Measurements from ENCODE around the gene SMOC2. TPM values are rescaled to one million over a fixed set of nuclear protein-coding genes. Genes with fewer than 3 reads are reported as not detected.

Gene SMOC2
- total and polyA plus RNA-seq, 2 of the 4 experiments (the other 2 are of a cell fraction), result not detected

DNA sequence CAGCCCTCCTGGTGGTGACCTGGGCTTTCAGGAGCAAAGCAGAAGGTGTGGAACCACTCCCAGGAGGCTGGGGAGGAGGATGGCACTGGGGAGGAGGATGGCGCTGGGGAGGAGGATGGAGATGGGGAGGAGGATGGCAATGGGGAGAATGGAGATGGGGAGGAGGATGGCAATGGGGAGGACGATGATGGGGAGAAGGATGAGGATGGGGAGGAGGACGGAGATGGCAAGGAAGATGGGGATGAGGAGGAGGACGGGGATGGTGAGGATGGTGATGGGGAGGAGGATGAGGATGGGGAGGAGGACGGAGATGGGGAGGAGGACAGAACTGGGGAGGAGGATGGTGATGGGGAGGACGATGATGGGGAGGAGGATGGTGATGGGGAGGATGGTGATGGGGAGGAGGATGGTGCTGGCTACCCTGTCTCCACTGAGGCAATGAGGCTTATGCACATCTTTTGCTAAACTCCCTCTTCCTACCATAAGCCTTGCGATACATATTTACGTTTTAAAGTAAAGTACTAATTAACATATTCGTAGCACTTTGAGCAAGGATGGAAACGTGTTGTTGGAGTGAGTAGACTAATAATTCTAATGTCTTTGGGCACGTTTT, 7.4 kb downstream of the SMOC2 start:
- in situ Hi-C loops (cut with MboI; ENCODE audit: low sequenced_read_pairs), result no loop called here
- BruUV-seq (replicated peaks), result no TSS peak
- 62 to 100% methylated on average over 2 to 4 of the region's 11 CpGs for WGBS, 2 experiments (ENCODE audit: extremely low coverage in 2 of 2, insufficient read length in 1 of 2)

More for the DNA sequence above, 7.4 kb downstream of the SMOC2 start:
- Histone ChIP-seq H3K4ac (ENCODE audit: low read depth, low read length) (no peak overlapping the region), H4K8ac (ENCODE audit: low read depth in 2 of 2, low read length in 2 of 2) (no peak overlapping the region), H3K4me3 (ENCODE audit: insufficient read depth, low read depth, low read length) (no peak overlapping the region), H4K5ac (ENCODE audit: low read depth, low read length) (no peak overlapping the region), H3K56ac (ENCODE audit: extremely low read depth, insufficient read depth, low read length) (no peak overlapping the region), H3K9me1 (ENCODE audit: insufficient read depth, low read length) (no peaks in the 10 kb centered on the region), H2BK15ac (ENCODE audit: low read depth, low read length) (no peak overlapping the region), H3K23ac (ENCODE audit: low read depth, low read length) (no peak overlapping the region), H2AK9ac (replicated peaks; ENCODE audit: low read depth, low read length, poor library complexity) (no peak overlapping the region), H3K36me3 (ENCODE audit: control insufficient read depth, insufficient read depth, low read length) (no peaks in the 10 kb centered on the region), H3K9ac (ENCODE audit: low read depth, low read length) (no peak overlapping the region), H3K79me1 (ENCODE audit: low read depth in 1 of 2, low read length in 2 of 2) (no peaks in the 10 kb centered on the region), H4K91ac (ENCODE audit: insufficient read depth, low read depth, low read length) (no peak overlapping the region), H3K18ac (ENCODE audit: low read depth, low read length) (no peak overlapping the region), H3K14ac (replicated peaks; ENCODE audit: low read depth, low read length) (no peak overlapping the region), H3K4me1 (ENCODE audit: control insufficient read depth, insufficient read depth, low read length) (no peaks in the 10 kb centered on the region), H3K4me2 (ENCODE audit: low read depth, low read length) (no peak overlapping the region), H4K20me1 (ENCODE audit: insufficient read depth, low read length) (no peaks in the 10 kb centered on the region), H3K9me3 (ENCODE audit: control insufficient read depth, insufficient read depth, low read length) (peaks cover 27% of the 10 kb centered on the region), H2AFZ (replicated peaks; ENCODE audit: low read length, poor library complexity) (no peak overlapping the region), H2BK5ac (ENCODE audit: low read depth, low read length, poor library complexity, severe bottlenecking) (no peak overlapping the region), H2BK20ac (ENCODE audit: low read depth, low read length) (no peak overlapping the region), H3K27me3 (ENCODE audit: control insufficient read depth, insufficient read depth, low read length) (no peaks in the 10 kb centered on the region), H2AK5ac (ENCODE audit: low read depth, low read length) (no peak overlapping the region), H3K27ac (ENCODE audit: insufficient read depth, low read length) (no peak overlapping the region), H2BK120ac (ENCODE audit: low read depth, low read length) (no peak overlapping the region)
- intact Hi-C loops (cut with micrococcal nuclease) (no loop called here), dilution Hi-C loops (cut with HindIII; ENCODE audit: low sequenced_read_pairs, unreplicated experiment) (no loop called here)
- POLR2A ChIA-PET (ENCODE audit: unreplicated experiment), result no interaction called here
- no peak for TF ChIP-seq RAD21 (IDR thresholded peaks at IDR 0.05; ENCODE audit: low read length)
- no peak for TF ChIP-seq RFX5 (IDR thresholded peaks at IDR 0.05; ENCODE audit: low read depth, low read length)
- TF ChIP-seq MAFK (IDR thresholded peaks at IDR 0.05; ENCODE audit: low read depth, low read length), result no peak
- TF ChIP-seq SMC3 (IDR thresholded peaks at IDR 0.05; ENCODE audit: low read depth, low read length), result no peak
- TF ChIP-seq POLR2A (IDR thresholded peaks at IDR 0.05; ENCODE audit: low read depth, low read length), result no peak
- no peak for TF ChIP-seq NFE2L2 (IDR thresholded peaks at IDR 0.05; ENCODE audit: low read depth, low read length)
- no peak for TF ChIP-seq MXI1 (IDR thresholded peaks at IDR 0.05; ENCODE audit: borderline replicate concordance, low read depth, low read length)
- TF ChIP-seq, protein P1, sequence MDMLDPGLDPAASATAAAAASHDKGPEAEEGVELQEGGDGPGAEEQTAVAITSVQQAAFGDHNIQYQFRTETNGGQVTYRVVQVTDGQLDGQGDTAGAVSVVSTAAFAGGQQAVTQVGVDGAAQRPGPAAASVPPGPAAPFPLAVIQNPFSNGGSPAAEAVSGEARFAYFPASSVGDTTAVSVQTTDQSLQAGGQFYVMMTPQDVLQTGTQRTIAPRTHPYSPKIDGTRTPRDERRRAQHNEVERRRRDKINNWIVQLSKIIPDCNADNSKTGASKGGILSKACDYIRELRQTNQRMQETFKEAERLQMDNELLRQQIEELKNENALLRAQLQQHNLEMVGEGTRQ (IDR thresholded peaks at IDR 0.05; ENCODE audit: low read depth, low read length), result no peak
- TF ChIP-seq, protein P2, sequence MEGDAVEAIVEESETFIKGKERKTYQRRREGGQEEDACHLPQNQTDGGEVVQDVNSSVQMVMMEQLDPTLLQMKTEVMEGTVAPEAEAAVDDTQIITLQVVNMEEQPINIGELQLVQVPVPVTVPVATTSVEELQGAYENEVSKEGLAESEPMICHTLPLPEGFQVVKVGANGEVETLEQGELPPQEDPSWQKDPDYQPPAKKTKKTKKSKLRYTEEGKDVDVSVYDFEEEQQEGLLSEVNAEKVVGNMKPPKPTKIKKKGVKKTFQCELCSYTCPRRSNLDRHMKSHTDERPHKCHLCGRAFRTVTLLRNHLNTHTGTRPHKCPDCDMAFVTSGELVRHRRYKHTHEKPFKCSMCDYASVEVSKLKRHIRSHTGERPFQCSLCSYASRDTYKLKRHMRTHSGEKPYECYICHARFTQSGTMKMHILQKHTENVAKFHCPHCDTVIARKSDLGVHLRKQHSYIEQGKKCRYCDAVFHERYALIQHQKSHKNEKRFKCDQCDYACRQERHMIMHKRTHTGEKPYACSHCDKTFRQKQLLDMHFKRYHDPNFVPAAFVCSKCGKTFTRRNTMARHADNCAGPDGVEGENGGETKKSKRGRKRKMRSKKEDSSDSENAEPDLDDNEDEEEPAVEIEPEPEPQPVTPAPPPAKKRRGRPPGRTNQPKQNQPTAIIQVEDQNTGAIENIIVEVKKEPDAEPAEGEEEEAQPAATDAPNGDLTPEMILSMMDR (conservative IDR thresholded peaks at IDR 0.05; ENCODE audit: low read depth, low read length), result no peak
- no peak for TF ChIP-seq CEBPB (IDR thresholded peaks at IDR 0.05; ENCODE audit: low read depth, low read length)
- TF ChIP-seq FOS (IDR thresholded peaks at IDR 0.05; ENCODE audit: low read depth, low read length), result no peak
- TF ChIP-seq MAZ (IDR thresholded peaks at IDR 0.05; ENCODE audit: borderline replicate concordance, low read depth, low read length), result no peak
- no peak for TF ChIP-seq CHD1 (IDR thresholded peaks at IDR 0.05; ENCODE audit: low read depth, low read length)
- TF ChIP-seq RCOR1 (IDR thresholded peaks at IDR 0.05; ENCODE audit: insufficient replicate concordance, low read length), result no peak
- TF ChIP-seq, protein P3, sequence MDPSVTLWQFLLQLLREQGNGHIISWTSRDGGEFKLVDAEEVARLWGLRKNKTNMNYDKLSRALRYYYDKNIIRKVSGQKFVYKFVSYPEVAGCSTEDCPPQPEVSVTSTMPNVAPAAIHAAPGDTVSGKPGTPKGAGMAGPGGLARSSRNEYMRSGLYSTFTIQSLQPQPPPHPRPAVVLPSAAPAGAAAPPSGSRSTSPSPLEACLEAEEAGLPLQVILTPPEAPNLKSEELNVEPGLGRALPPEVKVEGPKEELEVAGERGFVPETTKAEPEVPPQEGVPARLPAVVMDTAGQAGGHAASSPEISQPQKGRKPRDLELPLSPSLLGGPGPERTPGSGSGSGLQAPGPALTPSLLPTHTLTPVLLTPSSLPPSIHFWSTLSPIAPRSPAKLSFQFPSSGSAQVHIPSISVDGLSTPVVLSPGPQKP (IDR thresholded peaks at IDR 0.05; ENCODE audit: borderline replicate concordance, low read depth, low read length), result no peak
- no peak for TF ChIP-seq BHLHE40 (IDR thresholded peaks at IDR 0.05; ENCODE audit: low read depth, low read length)
- DNase-seq, result no peak
- no peak for ATAC-seq (ENCODE audit: low read depth)
- CTCF ChIA-PET, result no interaction called here

Data from IMR-90 (cell line).